NCI-H524 (cell line): Measurements from ENCODE around the gene NUP62.
A peak's percentile ranks its signal among the peaks of the same experiment; 100 is the strongest.
"Not testable (repeated sequence)": the region's sequence is repeated elsewhere in the genome, so short reads cannot be mapped to it uniquely, and the experiment has no call there.

ENCODE experiments used
- DNase-seq, 2 experiments: peaks; one replicate each; lab custom pipeline; 2025; lab: John Stamatoyannopoulos, UW

The NUP62 gene

DNA sequence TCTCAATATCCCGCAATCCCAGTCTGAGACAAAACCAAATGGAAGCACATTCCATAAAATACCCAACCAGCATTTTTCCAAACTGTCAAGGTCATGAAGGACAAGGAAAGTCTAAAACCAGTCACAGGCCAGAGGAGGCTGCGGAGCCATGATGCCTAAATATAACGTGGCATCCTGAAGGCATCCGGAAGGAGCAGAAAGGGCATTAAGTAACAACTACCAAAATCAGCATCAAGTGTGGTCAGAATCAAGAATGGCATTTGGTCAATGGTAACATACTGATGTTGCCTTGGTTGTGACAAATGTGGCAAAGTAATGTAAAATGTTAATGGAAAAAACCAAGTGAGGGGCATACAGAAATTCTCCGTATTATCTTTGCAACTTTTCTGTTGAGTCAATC, 3.8 kb downstream of the NUP62 start:
- no peak for DNase-seq

DNA sequence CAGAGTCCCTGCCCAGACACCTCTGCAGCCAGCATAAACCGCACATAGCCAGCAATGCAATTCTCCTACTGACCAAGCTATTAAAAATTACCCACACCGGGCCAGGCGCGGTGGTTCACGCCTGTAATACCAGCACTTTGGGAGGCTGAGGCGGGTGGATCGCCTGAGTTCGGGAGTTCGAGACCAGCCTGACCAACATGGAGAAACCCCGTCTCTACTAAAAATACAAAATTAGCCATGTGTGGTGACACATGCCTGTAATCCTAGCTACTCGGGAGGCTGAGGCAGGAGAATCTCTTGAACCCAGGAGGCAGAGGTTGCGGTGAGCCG, 4.5 kb downstream of the NUP62 start:
- not testable (repeated sequence) for DNase-seq

DNA sequence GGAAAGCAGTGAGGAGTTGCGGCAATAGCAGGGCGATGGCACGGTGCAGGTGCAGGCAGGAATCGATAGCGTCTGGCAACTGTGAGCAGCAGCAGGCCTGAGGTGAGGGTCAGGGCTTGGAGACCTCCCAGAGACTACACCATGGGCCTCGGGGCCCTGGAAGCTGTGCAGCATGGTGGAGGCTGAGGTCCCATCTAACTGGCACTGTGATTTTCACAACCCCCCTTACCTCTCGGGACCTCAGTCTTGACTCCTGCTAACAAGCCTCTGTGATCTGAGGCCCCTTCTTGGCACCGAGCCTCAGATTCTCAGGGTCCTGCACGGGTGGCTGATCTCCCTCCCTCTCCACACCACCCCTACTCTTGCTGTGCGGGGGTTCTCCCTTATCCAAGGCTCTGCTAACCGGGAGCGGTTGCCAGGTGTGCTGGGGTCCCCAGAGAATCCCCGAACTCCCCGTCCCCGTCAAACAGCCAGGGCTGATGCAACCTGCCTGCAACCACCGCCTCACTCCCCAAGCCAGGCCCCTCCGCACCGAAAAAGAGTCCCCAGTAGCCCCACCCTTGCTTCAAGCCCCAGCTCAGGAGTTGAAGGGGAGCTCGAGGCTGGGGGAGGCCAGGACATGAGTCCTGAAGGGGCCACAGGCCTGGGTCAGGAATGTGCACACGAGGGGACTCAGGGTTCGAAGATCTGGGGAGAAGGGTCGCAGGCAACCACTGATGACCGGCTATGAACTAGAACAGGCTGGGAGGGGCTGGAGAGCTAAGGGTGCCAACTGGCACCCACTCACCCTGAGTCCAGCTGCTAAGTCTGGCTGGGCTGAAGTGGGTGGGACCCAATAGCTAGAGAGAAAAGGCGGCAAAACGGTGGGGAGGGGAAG, 5.1 kb downstream of the NUP62 start:
- DNase-seq: no peak

DNA sequence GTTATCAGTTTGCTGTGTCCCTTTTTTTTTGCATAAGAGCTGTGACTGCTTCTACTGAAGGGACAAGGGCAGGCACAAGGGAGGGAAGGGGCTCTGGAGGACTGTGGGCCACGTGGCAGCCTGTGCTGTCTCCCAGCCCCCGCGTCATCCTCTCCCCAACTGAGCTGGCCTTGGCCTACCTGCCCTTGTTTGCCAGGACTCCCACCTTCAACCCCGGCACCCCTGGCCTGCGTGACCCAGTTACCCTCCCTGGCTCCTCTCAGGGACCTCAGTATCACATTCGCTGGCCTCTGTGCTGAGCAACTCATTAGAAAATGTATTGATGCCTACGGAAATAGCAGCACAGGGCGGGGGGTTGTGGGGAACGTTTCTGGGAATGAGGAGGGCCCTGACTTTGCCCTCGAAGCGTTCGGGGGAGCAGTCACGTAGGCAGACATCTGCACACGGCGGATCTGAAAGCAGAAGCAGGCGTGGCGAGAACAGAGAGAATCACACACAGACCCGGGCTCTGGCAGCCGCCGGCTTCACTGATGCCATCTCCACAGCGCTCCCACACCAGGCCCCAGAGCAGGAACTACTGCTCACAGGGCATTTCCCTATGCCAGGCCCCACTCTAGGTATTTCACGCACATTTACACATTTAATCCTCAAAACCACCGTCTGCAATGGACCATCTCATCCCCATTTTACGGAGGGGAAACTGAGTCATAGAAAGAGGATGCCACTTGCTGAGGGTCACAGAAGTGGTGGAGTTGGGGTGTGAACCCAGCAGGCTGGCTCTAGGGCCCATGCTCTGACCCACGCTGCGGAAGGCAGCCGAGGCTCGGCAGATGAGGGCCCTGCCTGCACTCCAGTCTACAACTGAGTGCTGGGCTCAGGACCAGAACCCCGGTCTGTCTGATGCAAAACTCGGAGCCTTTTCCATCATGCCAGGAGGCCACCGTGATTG, 6.0 kb downstream of the NUP62 start:
- DNase-seq: no peak

DNA sequence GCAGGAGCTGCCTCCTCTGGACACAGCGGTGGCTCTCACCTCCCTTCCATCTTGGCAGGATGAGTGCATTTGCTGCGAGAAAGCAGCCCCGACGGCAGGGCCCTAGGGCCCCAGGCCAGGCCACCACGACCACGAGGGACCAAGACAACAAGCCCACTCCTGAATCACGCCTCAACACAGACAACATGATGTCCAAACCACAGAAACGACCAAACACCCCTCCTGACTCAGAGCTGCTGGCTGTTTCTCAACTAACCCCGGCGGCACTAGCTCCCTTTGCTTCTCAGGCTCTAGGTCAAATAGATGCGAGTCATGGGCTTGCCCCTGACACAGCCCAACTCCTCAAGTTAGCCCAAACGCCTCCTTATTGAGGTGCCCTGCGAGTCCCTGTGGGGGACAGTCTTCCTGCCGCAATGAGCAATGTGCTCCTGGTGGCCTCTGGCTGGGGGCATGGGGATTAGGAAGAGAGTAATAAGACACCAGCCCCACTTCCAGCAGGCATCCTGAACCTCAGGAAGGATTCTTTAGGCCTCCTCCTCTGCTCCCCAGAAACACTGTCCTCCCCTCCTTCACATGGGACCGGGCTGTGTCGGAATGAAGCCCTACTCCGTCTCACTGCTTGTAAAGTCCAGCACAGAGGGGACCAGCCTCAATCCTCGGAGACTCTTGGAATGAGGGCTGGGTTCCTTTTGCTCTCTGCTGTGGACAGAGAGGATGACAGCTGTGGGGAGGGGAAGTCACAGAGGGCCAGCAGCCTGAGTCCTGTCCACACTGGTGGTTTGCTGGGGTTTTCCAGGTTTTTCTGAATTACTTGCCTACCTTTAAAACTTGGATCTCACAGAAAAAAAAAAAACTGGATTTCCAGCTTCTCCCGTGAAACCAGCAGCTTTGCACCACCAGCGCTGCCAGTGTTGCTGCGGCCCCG, 7.2 kb downstream of the NUP62 start:
- DNase-seq: no peak

DNA sequence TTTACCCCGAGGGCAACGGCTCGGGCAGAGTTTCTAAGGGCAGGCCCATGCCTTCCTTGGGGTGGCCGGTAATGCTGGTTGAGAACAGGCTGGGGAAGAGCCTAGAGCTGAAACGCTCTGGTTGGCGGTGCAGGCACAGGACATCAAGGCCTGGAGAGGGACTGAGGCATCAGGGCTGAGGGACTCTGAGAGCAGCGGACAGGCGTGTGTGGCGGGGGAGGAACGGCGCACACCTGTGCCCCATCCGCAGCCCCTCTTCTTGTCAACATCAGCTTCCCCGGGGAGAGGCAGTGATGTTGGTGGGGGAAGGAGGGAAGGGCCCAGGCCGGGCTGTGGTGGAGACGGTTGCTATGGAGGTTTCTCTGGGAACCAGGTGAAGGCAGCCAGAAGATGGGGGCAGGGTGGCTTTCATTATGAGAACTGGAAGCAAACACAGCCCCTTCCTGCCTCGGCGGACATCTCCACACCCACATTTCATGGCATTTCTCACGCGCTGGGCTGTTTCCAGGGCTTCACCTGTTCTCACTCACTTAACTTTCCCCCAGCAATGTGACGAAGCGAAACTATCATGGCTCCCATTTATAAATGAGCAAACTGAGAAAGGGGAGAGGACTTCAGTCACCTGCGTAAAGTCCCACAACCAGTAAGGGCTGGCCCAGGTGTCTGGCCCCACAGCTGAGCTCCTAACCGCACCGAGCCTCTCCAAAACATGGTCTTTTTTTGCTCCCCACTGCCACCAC, 8.5 kb downstream of the NUP62 start:
- DNase-seq: no peak

DNA sequence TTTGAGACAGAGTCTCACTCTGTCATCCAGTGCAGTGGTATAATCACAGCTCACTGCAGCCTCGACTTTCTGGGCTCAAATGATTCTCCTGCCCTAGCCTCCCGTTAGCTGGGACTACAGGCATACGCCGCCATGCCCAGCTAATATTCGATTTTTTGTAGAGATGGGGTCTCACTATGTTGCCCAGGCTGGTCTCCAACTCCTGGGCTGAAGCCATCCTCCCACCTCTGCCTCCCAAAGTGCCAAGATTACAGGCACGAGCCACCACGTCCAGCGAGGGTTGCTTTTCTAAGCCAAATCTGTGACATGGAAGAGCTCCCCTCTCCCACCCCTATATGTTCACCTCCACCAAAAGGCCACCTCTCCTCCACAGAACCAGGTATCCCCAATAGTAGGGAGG, 11.2 kb downstream of the NUP62 start:
- DNase-seq: no peak

DNA sequence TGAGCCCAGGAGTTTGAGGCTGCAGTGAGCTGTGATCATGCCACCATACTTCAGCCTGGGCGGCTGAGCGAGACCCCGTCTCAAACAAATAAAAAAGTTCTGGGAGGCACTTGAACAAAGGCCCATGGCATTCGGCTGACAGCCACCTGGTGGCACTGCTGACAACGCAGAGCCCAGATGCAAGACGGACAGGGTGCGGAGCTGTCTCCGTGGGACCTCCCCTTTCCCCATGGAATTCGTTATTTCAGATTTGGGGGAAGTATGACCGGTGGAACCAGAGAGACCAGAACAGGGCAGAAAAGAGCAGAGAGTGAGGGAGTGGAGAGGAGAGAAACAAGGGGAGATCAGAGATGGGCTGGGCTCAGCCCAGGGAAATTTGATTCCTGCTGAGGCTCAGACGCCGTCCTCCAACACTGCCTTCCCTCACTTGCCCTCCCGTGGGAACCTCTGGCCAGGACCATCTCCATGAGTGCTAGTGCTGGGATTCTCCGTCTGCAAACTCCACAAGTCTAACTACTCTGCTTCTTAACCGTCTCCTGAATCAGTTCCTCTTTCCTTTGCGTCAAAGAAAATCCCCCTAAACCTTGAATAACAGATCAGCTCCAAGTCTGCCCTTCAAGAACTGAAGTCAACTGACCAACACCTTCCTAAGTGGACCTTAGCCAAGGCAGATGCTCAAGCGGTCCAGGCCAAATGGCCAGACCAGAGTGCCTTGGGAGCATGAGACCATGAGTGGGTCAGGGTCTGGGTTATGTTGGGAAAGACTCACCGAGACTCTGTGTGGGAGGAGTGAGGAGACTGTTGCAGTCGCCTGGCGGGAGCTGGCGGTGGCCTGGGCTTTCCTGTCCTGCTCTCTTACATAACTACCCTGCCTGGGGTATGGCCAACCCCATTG, 12.2 kb downstream of the NUP62 start:
- peak in 1 of 2 experiments; percentile 15 for DNase-seq

DNA sequence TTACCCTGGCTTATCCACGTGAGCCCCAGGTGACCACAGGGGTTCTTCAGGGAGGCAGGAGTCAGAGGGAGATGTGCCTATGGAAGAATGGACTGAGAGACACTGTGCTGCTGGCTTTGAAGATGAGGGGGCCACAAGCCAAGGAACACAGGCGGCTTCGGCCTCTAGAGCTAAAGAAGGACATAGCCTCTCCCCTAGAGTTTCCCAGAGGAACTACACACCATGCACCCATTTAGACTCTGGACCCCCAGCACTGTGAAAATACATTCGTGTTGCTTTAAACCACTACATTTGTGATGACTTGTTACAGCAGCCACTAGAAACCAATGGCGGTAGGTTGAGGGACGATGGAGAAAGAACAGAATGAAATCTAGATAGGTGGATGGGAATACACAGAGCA, 14.0 kb downstream of the NUP62 start:
- DNase-seq: no peak

DNA sequence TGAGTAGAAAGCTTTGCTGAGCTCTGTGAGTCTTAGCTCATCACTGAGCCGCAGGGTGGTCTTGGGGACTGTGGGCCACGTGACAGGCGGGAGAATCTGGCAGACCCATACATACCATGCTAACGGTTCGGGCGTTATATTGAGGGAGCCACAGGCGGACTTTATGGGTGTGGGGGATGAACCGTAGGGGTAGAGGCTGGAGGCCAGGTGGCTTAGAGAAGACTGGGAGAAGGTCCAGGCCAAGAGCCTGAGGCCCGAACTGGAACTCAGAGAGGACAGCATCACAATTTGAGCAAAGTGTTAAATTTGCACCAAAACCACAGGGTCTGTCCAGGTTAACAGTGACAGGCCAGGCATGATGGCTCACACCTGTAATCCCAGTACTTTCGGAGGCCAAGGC, 15.6 kb downstream of the NUP62 start:
- DNase-seq: no peak

DNA sequence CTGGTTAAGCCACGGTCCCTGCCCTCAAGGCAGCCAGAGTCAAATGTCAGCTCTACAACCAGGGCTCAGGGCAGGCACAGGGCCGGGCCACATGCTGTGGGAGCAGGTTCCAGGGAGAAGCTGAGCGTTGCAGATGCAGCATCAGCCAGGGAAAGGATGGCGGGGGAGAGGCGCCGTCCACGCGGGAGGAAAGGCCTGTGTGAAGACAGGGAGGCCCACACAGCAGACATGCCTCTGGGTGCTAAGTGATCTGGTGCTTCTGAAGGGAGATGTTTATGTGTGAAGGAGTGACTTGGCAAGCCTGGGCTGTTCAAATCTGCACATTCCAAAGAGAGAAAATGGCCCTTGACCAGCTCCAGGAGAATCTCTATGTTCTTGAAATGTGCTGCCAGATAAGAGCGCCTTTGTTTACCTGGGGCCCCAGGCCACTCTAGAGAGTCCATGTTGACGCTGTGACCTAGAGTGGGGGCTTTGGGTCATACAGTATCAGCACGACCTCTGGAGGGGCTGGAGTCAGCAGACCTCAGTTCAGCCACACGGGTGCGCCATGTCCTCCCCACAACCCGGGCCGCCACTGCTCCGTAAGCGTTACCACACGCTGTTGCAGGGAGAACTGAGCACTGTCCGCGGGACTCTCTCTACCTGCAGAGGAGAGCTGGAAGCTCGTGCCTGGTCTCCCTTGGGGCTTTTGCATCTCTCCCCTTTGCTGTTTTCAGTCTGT, 16.2 kb downstream of the NUP62 start:
- DNase-seq: no peak

DNA sequence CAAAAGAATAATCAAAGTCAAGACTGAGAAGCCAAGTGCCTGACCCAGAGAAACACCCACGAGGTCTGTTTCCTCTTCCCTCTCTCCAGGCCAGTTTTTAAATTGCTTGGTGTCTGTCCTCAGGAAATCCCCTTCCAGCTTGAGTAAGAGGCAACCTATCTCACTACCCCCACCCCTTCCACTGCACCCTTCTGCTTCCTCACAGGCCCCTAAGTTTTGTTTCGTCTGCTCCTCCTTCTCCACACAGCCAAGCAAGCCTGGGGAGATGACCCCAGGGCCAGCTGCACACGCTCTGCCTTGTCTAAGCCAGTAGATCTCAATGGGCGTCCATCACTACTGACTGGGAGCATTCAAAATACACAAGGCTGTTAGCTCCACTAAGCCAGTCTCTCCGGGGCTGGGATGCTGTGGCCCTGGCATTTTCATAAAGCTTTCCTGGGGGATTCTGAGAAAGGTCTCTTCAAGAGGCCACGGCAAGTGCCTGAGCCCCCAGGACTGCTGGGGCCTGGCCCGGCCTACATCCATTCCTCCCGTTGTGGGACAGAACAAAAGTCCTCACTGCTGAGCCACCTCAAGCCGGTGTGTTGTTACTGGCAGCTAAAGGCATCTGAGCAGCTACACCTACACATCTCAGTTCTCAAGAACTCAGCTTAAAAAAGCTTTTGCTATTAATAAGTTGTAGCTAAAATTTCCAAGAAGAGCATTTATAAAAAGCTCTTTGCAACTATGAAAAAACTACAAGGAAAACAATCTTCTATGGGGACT, 17.7 kb downstream of the NUP62 start:
- DNase-seq: no peak

DNA sequence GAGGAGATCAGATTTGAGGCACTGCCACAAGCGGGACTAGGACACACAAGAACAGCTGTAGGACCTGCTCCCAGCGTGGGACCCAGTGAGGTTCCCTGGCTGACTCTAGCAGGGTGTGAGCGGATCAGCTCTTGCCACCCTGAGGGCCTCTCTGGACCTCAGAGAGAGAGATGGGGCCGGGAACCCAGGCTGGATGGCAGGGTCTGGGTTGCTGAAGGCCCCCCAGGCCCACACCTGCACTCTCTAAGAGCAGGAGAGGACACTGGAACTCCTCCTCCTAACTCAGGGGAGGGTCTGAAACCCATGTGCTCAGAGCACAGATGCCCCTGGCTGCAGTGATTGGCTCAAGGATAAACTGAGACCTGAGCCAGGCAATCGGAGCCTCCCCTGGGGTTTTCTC, 19.1 kb downstream of the NUP62 start:
- no peak for DNase-seq

DNA sequence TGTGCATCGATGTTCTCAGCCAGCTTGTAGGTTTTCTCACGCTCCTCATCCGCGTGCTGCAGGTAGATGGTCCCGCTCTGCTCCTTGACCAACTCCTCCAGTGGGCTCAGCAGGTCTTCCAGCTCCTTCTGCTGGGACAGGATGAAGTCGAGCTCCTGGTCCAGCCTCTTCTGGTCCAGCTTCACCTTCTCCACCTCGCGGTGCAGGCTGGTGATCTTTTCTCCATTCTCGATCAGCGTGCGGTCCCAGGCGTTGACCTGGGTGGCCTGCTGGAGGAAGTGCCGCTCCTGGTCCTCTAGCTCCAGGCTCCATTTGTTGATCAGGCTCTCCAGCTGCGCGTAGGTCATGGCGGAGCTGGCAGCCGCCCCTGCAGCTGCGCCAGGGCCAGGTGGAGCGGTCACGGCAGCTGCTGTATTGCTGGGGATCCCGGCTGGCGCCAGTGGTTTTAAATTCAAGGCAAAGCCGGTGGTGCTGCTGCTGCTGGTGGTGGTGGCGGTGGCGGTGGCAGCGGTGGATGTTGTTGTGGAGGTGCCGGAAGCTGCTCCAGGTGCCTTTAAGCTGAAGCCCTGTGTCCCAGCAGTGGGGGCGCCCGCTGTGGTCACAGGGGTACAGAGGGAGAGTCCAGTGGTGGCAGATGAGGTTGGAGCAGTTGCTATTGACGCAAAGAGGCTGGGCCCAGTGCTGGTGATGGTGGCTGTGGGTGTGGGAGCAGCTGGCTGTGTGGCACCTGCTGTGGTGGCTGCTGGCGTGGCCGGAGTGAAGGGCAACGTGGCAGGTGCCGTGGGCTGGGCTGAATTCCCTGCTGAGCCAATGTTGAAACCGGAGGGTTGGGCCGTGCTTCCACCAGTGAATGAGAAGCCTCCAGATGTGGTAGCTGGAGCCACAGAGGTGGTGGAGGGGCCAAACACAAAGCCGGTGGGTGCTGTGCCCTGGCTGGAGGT, 20.6 kb downstream of the NUP62 start:
- no peak for DNase-seq

DNA sequence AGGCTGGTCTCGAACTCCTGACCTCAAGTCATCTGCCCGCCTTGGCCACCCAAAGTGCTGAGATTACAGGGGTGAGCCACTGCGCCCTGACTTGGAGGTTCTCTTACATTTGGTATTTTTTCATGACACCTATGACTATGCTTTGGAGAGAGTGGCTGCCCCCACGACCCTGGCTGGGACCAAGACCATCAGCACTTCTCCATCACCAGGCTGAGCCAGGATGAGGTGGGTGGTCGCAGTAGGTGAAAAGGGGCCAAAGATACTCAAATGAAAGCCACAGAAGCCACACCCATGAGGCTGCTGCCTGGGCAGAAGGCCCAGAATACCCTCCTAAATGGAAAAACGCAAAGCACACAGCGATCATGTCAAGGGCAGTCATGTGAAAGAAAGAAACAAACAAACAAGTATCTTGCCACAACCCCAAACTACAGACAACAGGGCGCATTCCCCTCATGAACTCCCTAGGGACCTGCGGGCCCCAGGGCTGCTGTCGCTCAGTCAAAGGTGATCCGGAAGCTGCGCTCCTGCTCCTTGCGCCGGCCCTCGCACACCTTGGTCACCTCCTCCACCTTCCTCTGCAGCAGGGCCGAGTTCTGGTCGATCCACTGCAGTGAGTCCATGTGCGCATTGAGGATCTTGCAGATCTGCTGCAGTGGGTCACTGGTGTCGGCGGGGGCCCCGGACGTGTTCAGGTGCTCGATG, 21.4 kb downstream of the NUP62 start:
- no peak for DNase-seq

DNA sequence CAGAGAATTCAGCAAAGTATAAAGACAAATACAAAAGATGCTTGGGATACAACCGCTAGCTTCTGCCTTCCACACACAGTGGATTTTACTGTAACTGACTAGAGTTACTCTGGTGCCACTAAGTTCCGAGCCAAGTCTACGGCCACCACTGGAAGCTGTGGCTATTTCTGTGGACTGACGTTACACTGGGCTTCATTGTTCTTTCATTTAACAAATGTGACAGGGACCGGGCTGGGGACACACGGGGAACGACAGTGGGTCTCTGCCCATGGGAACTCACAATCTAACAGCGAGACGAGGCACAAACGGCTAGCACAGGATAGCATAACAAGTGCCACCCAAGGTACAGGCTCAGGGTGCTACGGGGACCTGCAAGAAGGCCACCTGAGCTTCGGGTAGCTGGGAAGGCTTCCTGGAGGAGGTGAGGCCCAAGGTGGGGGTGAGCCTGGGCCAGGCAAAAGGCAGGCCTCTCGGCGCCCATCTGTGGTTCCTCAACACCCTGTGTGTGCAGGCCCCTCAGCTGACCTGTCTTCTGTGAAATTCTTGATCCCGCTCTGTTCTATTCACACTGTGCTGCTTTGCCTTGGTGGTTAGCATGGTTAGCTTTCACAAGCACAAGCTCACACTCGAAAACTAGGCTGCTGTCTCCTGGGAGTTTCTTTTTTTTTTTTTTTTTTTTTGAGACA, 22.3 kb downstream of the NUP62 start:
- no peak for DNase-seq
